Endodermal cell (in vitro differentiated cells): ENCODE results near the gene NGDN. TPM values are rescaled to one million over a fixed set of nuclear protein-coding genes. Genes with fewer than 3 reads are reported as not detected.
"Not testable (repeated sequence)": the region's sequence is repeated elsewhere in the genome, so short reads cannot be mapped to it uniquely, and the experiment has no call there.

Experiments used
- DNase-seq: peaks from one replicate; pipeline ENCODE4 v3.0.0-alpha.2; 2017
- H3K27ac ChIP-seq: 2 replicates; pipeline ENCODE4 v1.5.1; 2013; ENCODE audit warnings: mild to moderate bottlenecking, low read depth, low read length, moderate library complexity
- H3K27me3 ChIP-seq: 2 replicates; pipeline ENCODE4 v1.6.1; 2013; ENCODE audit warnings: mild to moderate bottlenecking, low read length, moderate library complexity; ENCODE audit not compliant: insufficient read depth, control insufficient read depth, poor library complexity, severe bottlenecking
- H3K36me3 ChIP-seq: 2 replicates; pipeline ENCODE4 v1.7.0; 2013; ENCODE audit warnings: mild to moderate bottlenecking, low read length, moderate library complexity; ENCODE audit not compliant: control insufficient read depth, insufficient read depth
- H3K4me1 ChIP-seq: one replicate; pipeline ENCODE4 v1.7.0; 2013; ENCODE audit warnings: low read length; ENCODE audit not compliant: control insufficient read depth, insufficient read depth
- H3K4me3 ChIP-seq: 2 replicates; pipeline ENCODE4 v1.5.1; 2013; ENCODE audit warnings: mild to moderate bottlenecking, low read length, moderate library complexity
- H3K9ac ChIP-seq: 2 replicates; pipeline ENCODE4 v1.6.1; 2013; ENCODE audit warnings: mild to moderate bottlenecking, low read length, moderate library complexity; ENCODE audit not compliant: poor library complexity, severe bottlenecking; ENCODE audit errors: extremely low read depth
- H3K9me3 ChIP-seq: 2 replicates; pipeline ENCODE4 v1.6.1; 2013; ENCODE audit warnings: mild to moderate bottlenecking, low read length, moderate library complexity; ENCODE audit not compliant: control insufficient read depth
- H3K27ac Mint-ChIP-seq: 2 replicates; pipeline ENCODE4 v1.8.0; 2020; ENCODE audit warnings: mixed read lengths
- H3K27me3 Mint-ChIP-seq: 2 replicates; pipeline ENCODE4 v1.8.0; 2021; ENCODE audit warnings: mild to moderate bottlenecking, mixed read lengths; ENCODE audit not compliant: insufficient read depth
- H3K36me3 Mint-ChIP-seq: 2 replicates; pipeline ENCODE4 v1.8.0; 2020; ENCODE audit warnings: low read depth, mixed read lengths
- H3K4me1 Mint-ChIP-seq: 2 replicates; pipeline ENCODE4 v1.8.0; 2020; ENCODE audit warnings: mixed read lengths
- H3K4me3 Mint-ChIP-seq: 2 replicates; pipeline ENCODE4 v1.8.0; 2020; ENCODE audit warnings: mild to moderate bottlenecking, moderate library complexity, mixed read lengths
- H3K9me3 Mint-ChIP-seq: 2 replicates; pipeline ENCODE4 v1.8.0; 2020; ENCODE audit warnings: mild to moderate bottlenecking, mixed read lengths
- CTCF ChIP-seq: fragments of 200-600 bp; sonication (generic); conservative IDR thresholded peaks from 2 replicates; pipeline ENCODE4 v1.5.0; 2021; ENCODE audit warnings: antibody characterized with exemption, mild to moderate bottlenecking
- WGBS, 2 experiments: methylation state at CpG; one replicate each; pipeline versions ENCODE4 v1.1.5 to v1.1.7; 2013; ENCODE audit warnings: missing lambda C conversion rate in 2 of 2, mixed read lengths in 1 of 2; ENCODE audit not compliant: insufficient coverage in 1 of 2, insufficient read length in 1 of 2; 5-methylcytosine and 5-hydroxymethylcytosine counted together
- total RNA-seq, 2 donors: library from RNA; stranded (reverse); fragmentation: NEBNext Ultra II Directional in 1 of 2; extraction: Animal tissue kit (Norgen Biotek cat#: 25700) in 1 of 2; gene quantifications; 2 replicates in 1 of 2; 3 replicates in 1 of 2; pipeline ENCODE4 v1.2.1, GENCODE V29; 2021

NGDN gene
- total RNA-seq, 2 donors from 2014 or later = 43.2 to 45.3 TPM

- Mint-ChIP-seq H3K27ac (no peak overlapping the region), H3K36me3 (no peaks in the 10 kb centered on the region), H3K4me3 (no peak overlapping the region), H3K27me3 (peaks cover 4% of the 10 kb centered on the region), H3K9me3 (no peaks in the 10 kb centered on the region), H3K4me1 (peaks cover 6% of the 10 kb centered on the region)
- Histone ChIP-seq H3K27me3 (no peaks in the 10 kb centered on the region), H3K4me3 (no peak overlapping the region), H3K4me1 (no peaks in the 10 kb centered on the region), H3K9ac (no peak overlapping the region), H3K27ac (no peak overlapping the region), H3K36me3 (no peaks in the 10 kb centered on the region), H3K9me3 (no peaks in the 10 kb centered on the region)
- no peak for DNase-seq
- 92 to 100% methylated on average over 1 of the region's 1 CpG for WGBS, 2 experiments
- TF ChIP-seq CTCF = no peak
These were observed 15.1 kb upstream of the NGDN start for GRCh38 chr14:23454445-23454856.

GRCh38 chr14:23456883-23457586 is 12.5 kb upstream of the NGDN start:
- not testable (repeated sequence) for H3K4me3 ChIP-seq, H3K4me1 ChIP-seq, H3K27me3 ChIP-seq, H3K27ac Mint-ChIP-seq, DNase-seq, H3K4me1 Mint-ChIP-seq, H3K9ac ChIP-seq, H3K36me3 Mint-ChIP-seq, H3K27ac ChIP-seq, H3K4me3 Mint-ChIP-seq, H3K9me3 ChIP-seq, H3K9me3 Mint-ChIP-seq, H3K36me3 ChIP-seq
- peak; percentile 71 for TF ChIP-seq CTCF
- 89 to 90% methylated on average over 10 to 11 of the region's 11 CpGs for WGBS, 2 experiments
- peaks cover 15% of the 10 kb centered on the region for H3K27me3 Mint-ChIP-seq

- no peak for TF ChIP-seq CTCF
- Histone ChIP-seq H3K36me3 (no peaks in the 10 kb centered on the region), H3K9me3 (no peaks in the 10 kb centered on the region), H3K27ac (no peak overlapping the region), H3K4me3 (no peak overlapping the region), H3K27me3 (no peaks in the 10 kb centered on the region), H3K9ac (no peak overlapping the region), H3K4me1 (no peaks in the 10 kb centered on the region)
- no peaks in the 10 kb centered on the region for H3K36me3 Mint-ChIP-seq
- H3K4me1 Mint-ChIP-seq = peaks cover 6% of the 10 kb centered on the region
- 80 to 96% methylated on average over 1 to 5 of the region's 5 CpGs for WGBS, 2 experiments
- peaks cover 8% of the 10 kb centered on the region for H3K9me3 Mint-ChIP-seq
- no peak overlapping the region for H3K4me3 Mint-ChIP-seq
- no peak overlapping the region for H3K27ac Mint-ChIP-seq
- H3K27me3 Mint-ChIP-seq = peaks cover 15% of the 10 kb centered on the region
- DNase-seq = no peak
These were observed 11.7 kb upstream of the NGDN start for GRCh38 chr14:23457587-23458445.
